Activated naive CD4-positive, alpha-beta T cell treated with anti-CD3 and anti-CD28 coated beads, Interleukin-2, amount 10 ng/mL, durations not matched to agents 7 days and 5 days (primary cell): ENCODE measurements around the gene NEK5.

Experiments
- CTCF ChIA-PET: fragments of 350-600 bp; sonication (Branson Sonifier 250); formaldehyde crosslinking; loops from one replicate; lab custom pipeline; 2021; ENCODE audit warnings: antibody characterized with exemption; lab: Charles Lee
- DNase-seq: peaks from one replicate; pipeline ENCODE4 v3.0.0-alpha.2; 2020
- H3K27ac Mint-ChIP-seq: one replicate; pipeline ENCODE4 v1.8.0; 2021; ENCODE audit warnings: mild to moderate bottlenecking, moderate library complexity, mixed read lengths
- H3K27me3 Mint-ChIP-seq: one replicate; pipeline ENCODE4 v1.8.0; 2021; ENCODE audit warnings: mild to moderate bottlenecking, mixed read lengths
- H3K36me3 Mint-ChIP-seq: one replicate; pipeline ENCODE4 v1.8.0; 2021; ENCODE audit warnings: mixed read lengths
- H3K4me1 Mint-ChIP-seq: one replicate; pipeline ENCODE4 v1.8.0; 2021; ENCODE audit warnings: mixed read lengths
- H3K4me3 Mint-ChIP-seq: one replicate; pipeline ENCODE4 v1.8.0; 2021; ENCODE audit warnings: mild to moderate bottlenecking, moderate library complexity, mixed read lengths
- H3K9me3 Mint-ChIP-seq: one replicate; pipeline ENCODE4 v1.8.0; 2021; ENCODE audit warnings: mixed read lengths

The NEK5 gene

DNA sequence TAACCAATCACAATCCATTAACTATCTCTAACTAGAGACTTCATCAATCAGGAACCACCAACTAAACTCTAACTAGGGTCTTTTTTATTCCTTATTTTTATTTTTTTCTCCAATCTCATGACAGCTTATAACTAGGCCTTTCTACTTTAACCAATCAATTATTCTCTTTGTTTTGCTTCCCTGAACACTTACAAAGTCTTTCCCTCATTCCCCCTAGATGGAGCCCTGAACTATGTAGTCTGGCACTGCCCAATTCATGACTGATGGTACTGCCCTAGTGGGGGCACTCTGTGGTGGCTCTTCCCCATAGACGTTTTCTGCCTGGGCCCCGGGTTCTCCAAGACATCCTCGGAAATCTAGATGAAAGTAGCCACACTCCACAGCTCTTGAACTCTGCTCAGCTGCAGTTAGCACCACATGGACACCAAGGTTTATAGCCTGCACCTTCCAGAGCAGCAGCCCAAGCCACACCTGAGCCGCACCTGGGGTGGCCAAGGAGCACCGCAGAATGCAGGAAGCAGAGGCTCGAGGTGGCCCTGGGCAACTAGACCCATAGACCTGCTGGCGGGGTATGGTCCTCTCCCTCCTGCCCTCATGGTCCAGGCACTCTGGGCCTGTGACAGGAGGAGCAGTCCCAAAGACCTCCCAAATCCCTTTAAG lies 124.2 kb downstream of the NEK5 start:
- Mint-ChIP-seq H3K4me1 (no peaks in the 10 kb centered on the region), H3K4me3 (no peak overlapping the region), H3K27ac (no peak overlapping the region), H3K27me3 (peaks cover 40% of the 10 kb centered on the region), H3K9me3 (no peaks in the 10 kb centered on the region), H3K36me3 (no peaks in the 10 kb centered on the region)
- CTCF ChIA-PET: interaction anchor here (0.7 to 5.1 kb wide), 4 partner anchors 12 to 123 kb away, joined by 3 to 37 read pairs (median 4); partner anchors contain the start of gene NEK5
- no peak for DNase-seq

GRCh38 chr13:52003541-52003940 lies 125.3 kb downstream of the NEK5 start:
- Mint-ChIP-seq H3K36me3 (no peaks in the 10 kb centered on the region), H3K9me3 (no peaks in the 10 kb centered on the region), H3K4me3 (no peak overlapping the region), H3K4me1 (no peaks in the 10 kb centered on the region), H3K27ac (no peak overlapping the region), H3K27me3 (peaks cover 32% of the 10 kb centered on the region)
- CTCF ChIA-PET: interaction anchor here (0.7 to 5.1 kb wide), 4 partner anchors 11 to 124 kb away, joined by 3 to 37 read pairs (median 4); partner anchors contain the start of gene NEK5
- DNase-seq: no peak

DNA sequence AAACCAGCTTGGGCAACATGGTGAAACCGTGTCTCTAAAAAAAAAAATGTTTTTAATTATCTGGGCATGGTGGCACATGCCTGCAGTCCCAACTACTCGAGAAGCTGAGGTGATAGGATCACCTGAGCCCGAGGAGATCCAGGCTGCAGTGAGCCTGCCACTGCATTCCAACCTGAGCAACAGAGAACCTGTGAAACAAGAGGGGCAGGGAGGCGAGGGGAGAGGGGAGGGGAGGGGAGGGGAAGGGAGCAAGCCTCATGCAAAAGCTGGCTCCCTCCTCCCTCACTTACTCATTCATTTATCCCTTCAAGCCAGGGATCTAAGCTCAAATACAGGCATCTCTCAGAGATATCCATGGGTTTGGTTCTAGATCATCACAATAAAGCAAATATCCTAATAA lies 126.5 kb downstream of the NEK5 start:
- H3K27me3 Mint-ChIP-seq: peaks cover 29% of the 10 kb centered on the region
- DNase-seq: no peak
- no peaks in the 10 kb centered on the region for H3K4me1 Mint-ChIP-seq
- H3K9me3 Mint-ChIP-seq: no peaks in the 10 kb centered on the region
- H3K27ac Mint-ChIP-seq: no peak overlapping the region
- CTCF ChIA-PET: interaction anchor here (1.0 to 5.1 kb wide), 3 partner anchors 125 to 448 kb away, joined by 3 to 37 read pairs (median 3); partner anchors contain the start of genes NEK5 and VPS36
- no peak overlapping the region for H3K4me3 Mint-ChIP-seq
- H3K36me3 Mint-ChIP-seq: no peaks in the 10 kb centered on the region

DNA sequence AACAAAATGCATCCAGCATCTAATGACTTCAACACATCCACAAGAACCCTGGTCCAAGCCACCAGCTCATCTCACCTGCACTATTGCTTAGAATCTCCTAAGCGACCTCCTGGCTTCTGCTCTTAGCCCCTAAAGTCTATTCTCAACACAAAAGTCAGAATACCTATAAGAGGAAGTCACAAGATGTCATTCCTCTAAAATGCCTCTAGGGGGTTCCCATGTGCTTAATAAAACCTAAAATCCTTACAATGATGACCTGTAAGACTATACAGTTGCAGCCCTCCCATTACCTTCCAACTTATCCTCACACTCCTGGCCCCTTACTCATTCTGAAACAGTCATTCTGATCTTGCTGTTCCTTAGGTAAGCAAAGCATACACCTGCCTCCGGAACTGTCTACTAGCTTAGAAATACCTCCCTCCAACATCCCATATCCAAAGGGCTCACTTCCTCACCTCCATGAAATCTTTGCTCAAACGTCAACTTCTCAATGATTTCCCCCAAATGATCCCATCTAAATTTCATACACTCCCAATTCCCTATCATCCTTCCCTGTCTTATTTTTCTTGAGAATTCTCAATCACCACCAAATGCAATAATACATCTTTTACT lies 127.6 kb downstream of the NEK5 start:
- no peak for DNase-seq
- H3K4me1 Mint-ChIP-seq: peaks cover 3% of the 10 kb centered on the region
- peaks cover 29% of the 10 kb centered on the region for H3K27me3 Mint-ChIP-seq
- no peak overlapping the region for H3K4me3 Mint-ChIP-seq
- CTCF ChIA-PET: interaction anchor here (0.6 to 5.1 kb wide), 6 partner anchors 15 to 450 kb away, joined by 3 to 37 read pairs (median 3); partner anchors contain the start of genes NEK5 and VPS36
- H3K36me3 Mint-ChIP-seq: no peaks in the 10 kb centered on the region
- no peaks in the 10 kb centered on the region for H3K9me3 Mint-ChIP-seq
- H3K27ac Mint-ChIP-seq: no peak overlapping the region

DNA sequence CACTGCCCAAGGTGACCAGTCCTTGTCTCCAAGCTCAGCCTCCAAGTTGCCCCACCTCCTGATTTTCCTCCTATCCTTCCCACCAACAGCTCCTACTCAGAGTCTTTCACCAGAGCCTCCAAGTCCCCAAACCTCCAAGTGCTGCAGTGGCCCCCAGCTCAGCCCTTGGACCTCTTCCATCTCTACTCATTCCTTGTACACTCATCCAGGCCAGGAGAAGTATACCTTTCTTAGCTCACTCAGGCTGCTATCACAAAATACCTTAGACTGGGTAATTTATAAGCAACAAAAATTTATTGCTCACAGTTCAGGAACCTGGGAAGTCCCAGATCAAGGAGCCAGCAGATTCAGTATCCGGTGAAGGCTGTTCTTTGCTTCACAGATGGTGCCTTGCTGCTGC lies 129.0 kb downstream of the NEK5 start:
- CTCF ChIA-PET: interaction anchor here (1.4 to 5.1 kb wide), 3 partner anchors 9 to 127 kb away, joined by 3 to 37 read pairs (median 6); partner anchors contain the start of gene NEK5
- Mint-ChIP-seq H3K4me3 (no peak overlapping the region), H3K4me1 (peaks cover 11% of the 10 kb centered on the region), H3K27me3 (peaks cover 39% of the 10 kb centered on the region), H3K9me3 (no peaks in the 10 kb centered on the region), H3K27ac (peak overlapping the region; percentile 9), H3K36me3 (no peaks in the 10 kb centered on the region)
- DNase-seq: no peak

DNA sequence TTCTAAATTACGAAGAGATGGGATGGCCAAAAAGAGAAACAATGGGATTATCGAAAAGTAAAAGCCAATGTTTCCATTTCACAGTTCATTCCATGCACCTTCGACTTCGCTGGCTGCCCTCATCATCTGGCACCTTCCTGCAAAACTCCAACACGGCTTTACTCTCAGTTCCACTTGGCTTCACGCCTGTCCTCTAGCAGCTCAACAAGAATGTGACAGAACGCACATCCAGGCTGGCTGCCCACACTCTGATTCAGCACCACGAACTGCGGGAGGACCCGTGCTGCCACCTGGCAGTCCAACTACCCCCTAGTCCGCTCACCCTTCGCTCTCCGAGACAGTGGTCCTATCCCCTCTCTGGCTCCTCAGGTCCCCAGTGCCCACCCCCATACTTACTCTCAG lies 129.4 kb downstream of the NEK5 start:
- no peaks in the 10 kb centered on the region for H3K9me3 Mint-ChIP-seq
- H3K36me3 Mint-ChIP-seq: no peaks in the 10 kb centered on the region
- peak overlapping the region; percentile 9 for H3K27ac Mint-ChIP-seq
- peaks cover 41% of the 10 kb centered on the region for H3K27me3 Mint-ChIP-seq
- DNase-seq: no peak
- H3K4me3 Mint-ChIP-seq: no peak overlapping the region
- H3K4me1 Mint-ChIP-seq: peaks cover 11% of the 10 kb centered on the region
- CTCF ChIA-PET: interaction anchor here (1.0 to 5.1 kb wide), 4 partner anchors 10 to 128 kb away, joined by 3 to 37 read pairs (median 4); partner anchors contain the start of gene NEK5

DNA sequence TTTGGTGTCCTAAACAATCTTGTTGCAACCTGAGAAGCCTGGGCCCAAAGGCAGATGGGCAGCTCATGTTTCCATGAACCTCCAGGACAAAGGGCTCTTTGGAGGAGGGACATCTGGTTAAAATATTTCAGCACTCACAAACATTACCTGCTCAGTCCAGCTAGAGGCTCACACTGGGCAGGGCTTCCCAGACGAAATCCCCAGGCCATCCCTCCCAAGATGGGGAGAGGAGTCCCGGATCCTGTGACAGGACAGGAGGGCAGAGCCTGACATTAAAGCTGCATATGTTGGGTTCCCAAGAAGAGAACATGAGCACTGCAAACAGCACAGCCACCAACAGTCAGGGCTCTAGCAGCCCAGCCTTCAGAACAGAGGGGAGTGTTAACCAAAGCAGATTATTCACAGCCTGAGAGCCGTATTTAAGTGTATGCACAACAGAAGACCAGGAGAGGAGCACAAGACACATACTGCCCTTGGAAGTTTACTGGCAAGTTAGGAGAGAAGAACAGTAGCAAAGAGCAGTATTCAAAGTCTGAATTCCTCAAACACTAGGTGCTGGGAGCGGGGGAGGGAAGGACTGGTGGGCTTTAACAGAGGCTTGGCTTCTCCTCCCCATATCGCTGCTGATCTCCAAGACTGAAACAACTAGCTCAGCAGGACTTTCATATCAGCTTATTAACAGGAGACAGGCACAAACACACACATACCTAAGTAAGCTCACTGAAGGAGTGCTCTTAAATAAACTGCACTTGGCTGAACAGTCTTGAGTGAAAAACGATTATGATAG lies 130.0 kb downstream of the NEK5 start:
- Mint-ChIP-seq H3K27me3 (peaks cover 44% of the 10 kb centered on the region), H3K4me3 (no peak overlapping the region), H3K36me3 (no peaks in the 10 kb centered on the region), H3K9me3 (no peaks in the 10 kb centered on the region), H3K4me1 (peaks cover 11% of the 10 kb centered on the region), H3K27ac (no peak overlapping the region)
- CTCF ChIA-PET: interaction anchor here (1.0 to 1.9 kb wide), 3 partner anchors 10 to 129 kb away, joined by 3 to 6 read pairs (median 3); no protein-coding TSS in a partner anchor
- DNase-seq: no peak

- Mint-ChIP-seq H3K9me3 (no peaks in the 10 kb centered on the region), H3K27me3 (peaks cover 44% of the 10 kb centered on the region), H3K4me1 (peaks cover 11% of the 10 kb centered on the region), H3K36me3 (no peaks in the 10 kb centered on the region), H3K4me3 (no peak overlapping the region), H3K27ac (no peak overlapping the region)
- DNase-seq: no peak
- CTCF ChIA-PET: interaction anchor here (0.6 to 1.4 kb wide), 2 partner anchors 20 to 192 kb away, joined by 3 read pairs; no protein-coding TSS in a partner anchor
These were observed 131.1 kb downstream of the NEK5 start for GRCh38 chr13:51997641-51998330.

GRCh38 chr13:51997186-51997585 lies 131.7 kb downstream of the NEK5 start:
- H3K36me3 Mint-ChIP-seq: no peaks in the 10 kb centered on the region
- DNase-seq: no peak
- H3K27ac Mint-ChIP-seq: no peak overlapping the region
- CTCF ChIA-PET: interaction anchor here (1.4 kb wide), 1 partner anchor 20 kb away, joined by 3 read pairs; no protein-coding TSS in a partner anchor
- H3K27me3 Mint-ChIP-seq: peaks cover 44% of the 10 kb centered on the region
- H3K9me3 Mint-ChIP-seq: no peaks in the 10 kb centered on the region
- no peak overlapping the region for H3K4me3 Mint-ChIP-seq
- peaks cover 11% of the 10 kb centered on the region for H3K4me1 Mint-ChIP-seq

GRCh38 chr13:51996641-51997040 lies 132.2 kb downstream of the NEK5 start:
- Mint-ChIP-seq H3K4me3 (no peak overlapping the region), H3K27ac (no peak overlapping the region), H3K9me3 (no peaks in the 10 kb centered on the region), H3K4me1 (peaks cover 11% of the 10 kb centered on the region), H3K36me3 (no peaks in the 10 kb centered on the region), H3K27me3 (peaks cover 44% of the 10 kb centered on the region)
- DNase-seq: no peak
- CTCF ChIA-PET: no interaction called here

DNA sequence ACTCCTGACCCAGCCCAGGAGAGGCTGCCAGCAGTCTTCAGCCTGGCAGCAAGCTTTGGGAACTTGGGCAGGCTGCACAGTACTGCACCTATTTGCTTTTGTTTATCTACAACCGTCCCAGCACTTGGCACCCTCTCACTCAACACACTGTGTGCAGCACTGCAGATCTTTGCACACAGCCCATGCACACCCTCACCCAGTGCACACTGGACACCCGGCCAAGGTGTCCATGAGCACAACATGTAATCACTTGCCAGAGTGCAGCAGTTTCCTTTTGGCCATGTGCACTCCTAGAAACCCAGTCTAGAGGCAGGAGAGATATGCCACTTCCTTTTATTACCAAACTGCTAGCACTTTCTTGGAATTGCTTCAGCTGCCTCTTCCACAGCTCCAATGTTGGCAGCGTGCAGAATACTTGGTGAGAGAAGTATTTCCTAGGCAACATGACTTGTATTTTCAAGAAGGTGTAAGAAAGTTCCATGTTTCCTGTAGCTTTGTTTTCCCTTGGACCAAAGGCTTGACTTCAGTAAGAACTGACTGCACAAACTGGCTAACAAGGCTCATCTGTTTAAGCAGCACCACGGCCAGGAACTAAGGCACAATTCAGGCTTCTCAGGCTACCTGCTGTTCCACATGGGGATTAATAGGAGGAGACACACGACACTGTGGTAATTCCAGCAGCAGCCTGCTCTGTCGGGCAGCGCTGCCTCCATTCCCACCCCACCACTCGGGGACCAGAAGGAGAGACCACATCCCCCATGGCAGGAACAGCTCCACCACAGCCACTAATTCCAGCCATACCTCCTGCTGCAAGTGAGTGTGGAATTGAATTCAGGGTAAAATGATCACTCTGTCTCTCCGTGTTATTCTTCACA lies 133.0 kb downstream of the NEK5 start:
- CTCF ChIA-PET: no interaction called here
- H3K4me1 Mint-ChIP-seq: peaks cover 11% of the 10 kb centered on the region
- H3K9me3 Mint-ChIP-seq: no peaks in the 10 kb centered on the region
- peaks cover 47% of the 10 kb centered on the region for H3K27me3 Mint-ChIP-seq
- H3K4me3 Mint-ChIP-seq: no peak overlapping the region
- no peak for DNase-seq
- no peak overlapping the region for H3K27ac Mint-ChIP-seq
- no peaks in the 10 kb centered on the region for H3K36me3 Mint-ChIP-seq

GRCh38 chr13:51993713-51994112 lies 135.2 kb downstream of the NEK5 start:
- Mint-ChIP-seq H3K9me3 (no peaks in the 10 kb centered on the region), H3K27me3 (peaks cover 40% of the 10 kb centered on the region), H3K4me1 (peaks cover 11% of the 10 kb centered on the region), H3K36me3 (no peaks in the 10 kb centered on the region), H3K4me3 (no peak overlapping the region), H3K27ac (no peak overlapping the region)
- CTCF ChIA-PET: no interaction called here
- no peak for DNase-seq
